Mucosa of stomach (tissue), 1 donor: ENCODE measurements around the gene SOD1.
"Not testable (repeated sequence)": the region's sequence is repeated elsewhere in the genome, so short reads cannot be mapped to it uniquely, and the experiment has no call there.

ENCODE experiments used
- H3K27me3 ChIP-seq: one replicate; pipeline ENCODE4 v1.7.0; 2013; ENCODE audit warnings: mild to moderate bottlenecking, low read length; ENCODE audit not compliant: control insufficient read depth, insufficient read depth
- H3K36me3 ChIP-seq: one replicate; pipeline ENCODE4 v1.7.0; 2013; ENCODE audit warnings: low read length; ENCODE audit not compliant: control insufficient read depth, insufficient read depth
- H3K4me1 ChIP-seq: one replicate; pipeline ENCODE4 v1.7.0; 2013; ENCODE audit warnings: mild to moderate bottlenecking, low read length; ENCODE audit not compliant: control insufficient read depth, insufficient read depth
- H3K4me3 ChIP-seq: one replicate; pipeline ENCODE4 v1.7.0; 2013; ENCODE audit warnings: low read length
- H3K9ac ChIP-seq: one replicate; pipeline ENCODE4 v1.7.0; 2013; ENCODE audit warnings: mild to moderate bottlenecking, low read length, moderate library complexity
- H3K9me3 ChIP-seq: one replicate; pipeline ENCODE4 v1.7.0; 2013; ENCODE audit warnings: mild to moderate bottlenecking, low read length, moderate library complexity; ENCODE audit not compliant: control insufficient read depth
- donor health status: Pancreatic carcinoma.

SOD1 gene

DNA sequence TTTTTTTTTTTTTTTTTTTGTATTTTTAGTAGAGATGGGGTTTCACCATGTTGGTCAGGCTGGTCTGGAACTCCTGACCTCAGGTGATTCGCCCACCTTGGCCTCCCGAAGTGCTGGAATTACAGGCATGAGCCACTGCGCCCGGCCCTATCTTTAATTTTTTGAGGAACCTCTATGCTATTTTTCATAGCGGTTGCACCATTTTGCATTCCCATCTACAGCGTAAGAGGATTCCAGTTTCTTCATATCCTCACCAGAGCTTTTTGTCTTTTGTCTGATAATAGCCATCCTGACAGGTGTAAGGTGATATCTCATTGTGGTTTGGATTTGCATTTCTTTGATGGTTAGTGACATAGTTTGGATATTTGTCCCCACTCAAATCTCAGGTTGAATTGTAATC lies 27.6 kb upstream of the SOD1 start:
- not testable (repeated sequence) for H3K9me3 ChIP-seq, H3K9ac ChIP-seq, H3K4me3 ChIP-seq, H3K36me3 ChIP-seq, H3K4me1 ChIP-seq, H3K27me3 ChIP-seq

DNA sequence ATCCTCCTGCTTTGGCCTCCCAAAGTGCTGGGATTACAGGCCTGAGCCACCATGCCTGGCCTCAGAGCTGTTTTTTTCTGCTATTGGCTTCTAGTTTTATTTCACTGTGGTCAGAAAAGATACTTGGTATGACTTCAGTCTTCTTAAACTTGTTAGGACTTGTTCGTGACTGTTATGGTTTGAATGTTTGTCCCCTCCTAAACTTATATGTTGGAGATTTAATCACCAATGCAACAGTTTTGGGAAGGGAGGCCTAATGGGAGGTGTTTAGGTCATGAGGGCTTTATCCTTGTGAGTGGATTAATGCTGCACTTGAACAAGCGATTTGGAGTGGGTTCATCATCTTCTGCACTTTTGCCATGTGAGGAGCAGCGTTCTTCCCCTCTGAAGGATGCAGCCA lies 24.5 kb upstream of the SOD1 start:
- Histone ChIP-seq H3K9me3 (no peaks in the 10 kb centered on the region), H3K27me3 (no peaks in the 10 kb centered on the region), H3K4me1 (peaks cover 4% of the 10 kb centered on the region), H3K4me3 (no peak overlapping the region), H3K36me3 (no peaks in the 10 kb centered on the region), H3K9ac (no peak overlapping the region)

DNA sequence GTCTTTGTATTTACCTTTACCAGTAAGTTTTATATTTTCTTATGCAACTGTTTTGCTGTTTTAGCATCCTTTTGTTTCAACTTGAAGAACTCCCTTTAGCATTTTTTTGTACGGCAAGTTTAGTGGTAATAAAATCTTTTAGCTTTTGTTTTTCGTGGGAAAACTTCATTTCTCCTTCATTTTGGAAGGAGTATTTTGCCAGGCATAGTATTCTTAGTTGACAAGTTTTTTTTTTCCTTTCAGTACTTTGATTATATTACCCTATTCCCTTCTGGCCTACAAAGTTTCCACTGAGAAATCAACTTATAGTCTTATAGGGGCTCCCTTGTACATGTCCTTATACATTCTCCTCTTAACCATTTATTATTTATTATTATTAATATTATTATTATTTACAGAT lies 22.6 kb upstream of the SOD1 start:
- Histone ChIP-seq H3K9ac (no peak overlapping the region), H3K36me3 (no peaks in the 10 kb centered on the region), H3K27me3 (no peaks in the 10 kb centered on the region), H3K9me3 (no peaks in the 10 kb centered on the region), H3K4me1 (no peaks in the 10 kb centered on the region), H3K4me3 (no peak overlapping the region)

- Histone ChIP-seq H3K9me3 (no peaks in the 10 kb centered on the region), H3K9ac (no peak overlapping the region), H3K27me3 (no peaks in the 10 kb centered on the region), H3K36me3 (no peaks in the 10 kb centered on the region), H3K4me3 (no peak overlapping the region), H3K4me1 (peaks cover 6% of the 10 kb centered on the region)
Observed at GRCh38 chr21:31641416-31641922, 18.0 kb upstream of the SOD1 start.

GRCh38 chr21:31644643-31645042 lies 14.8 kb upstream of the SOD1 start:
- H3K27me3 ChIP-seq, result no peaks in the 10 kb centered on the region
- H3K36me3 ChIP-seq, result no peaks in the 10 kb centered on the region
- H3K4me3 ChIP-seq, result no peak overlapping the region
- peaks cover 6% of the 10 kb centered on the region for H3K4me1 ChIP-seq
- no peak overlapping the region for H3K9ac ChIP-seq
- no peaks in the 10 kb centered on the region for H3K9me3 ChIP-seq

DNA sequence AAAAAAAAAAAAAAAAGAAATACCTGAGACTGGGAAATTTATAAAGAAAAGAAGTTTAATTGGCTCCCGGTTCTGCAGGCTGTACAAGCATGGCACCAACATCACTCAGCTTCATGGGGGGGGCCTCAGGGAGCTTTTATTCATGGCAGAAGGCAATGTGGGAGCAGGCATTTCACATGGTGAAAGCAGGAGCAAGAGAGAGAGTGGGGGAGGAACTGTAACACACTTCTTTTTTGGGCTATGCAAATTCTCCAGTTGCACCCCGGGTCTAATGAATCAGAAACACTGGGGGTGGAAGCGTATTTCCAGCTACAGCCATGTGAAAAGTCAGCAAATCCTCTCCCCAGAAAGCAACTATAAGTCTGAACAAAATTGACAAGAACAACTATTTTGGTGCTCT lies 11.8 kb upstream of the SOD1 start:
- H3K9ac ChIP-seq, result no peak overlapping the region
- no peaks in the 10 kb centered on the region for H3K27me3 ChIP-seq
- H3K9me3 ChIP-seq, result no peaks in the 10 kb centered on the region
- no peak overlapping the region for H3K4me3 ChIP-seq
- no peaks in the 10 kb centered on the region for H3K36me3 ChIP-seq
- peaks cover 6% of the 10 kb centered on the region for H3K4me1 ChIP-seq

DNA sequence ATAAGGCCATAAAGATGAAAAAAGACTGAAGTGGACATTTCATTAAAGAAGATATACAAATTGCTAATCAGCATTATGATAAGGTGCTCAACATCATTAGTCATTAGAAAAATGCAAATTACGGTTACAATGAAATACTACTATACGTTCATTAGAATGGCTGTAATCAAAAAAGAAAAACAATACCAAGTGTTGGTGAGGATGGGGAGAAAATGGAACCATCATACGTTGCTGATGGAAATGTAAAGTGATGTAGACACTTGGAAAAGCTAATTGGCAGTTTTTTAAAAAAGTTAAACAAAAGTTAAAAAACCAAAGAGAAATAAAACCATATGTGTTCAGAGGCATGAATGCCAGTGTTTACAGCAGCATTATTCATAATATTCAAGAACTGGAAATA lies 8.6 kb upstream of the SOD1 start:
- H3K27me3 ChIP-seq, result no peaks in the 10 kb centered on the region
- no peak overlapping the region for H3K9ac ChIP-seq
- H3K36me3 ChIP-seq, result no peaks in the 10 kb centered on the region
- no peaks in the 10 kb centered on the region for H3K9me3 ChIP-seq
- no peaks in the 10 kb centered on the region for H3K4me1 ChIP-seq
- H3K4me3 ChIP-seq, result no peak overlapping the region

GRCh38 chr21:31651491-31651890 lies 8.0 kb upstream of the SOD1 start:
- H3K4me1 ChIP-seq, H3K9ac ChIP-seq, H3K9me3 ChIP-seq, H3K4me3 ChIP-seq, H3K36me3 ChIP-seq, H3K27me3 ChIP-seq: not testable (repeated sequence)

DNA sequence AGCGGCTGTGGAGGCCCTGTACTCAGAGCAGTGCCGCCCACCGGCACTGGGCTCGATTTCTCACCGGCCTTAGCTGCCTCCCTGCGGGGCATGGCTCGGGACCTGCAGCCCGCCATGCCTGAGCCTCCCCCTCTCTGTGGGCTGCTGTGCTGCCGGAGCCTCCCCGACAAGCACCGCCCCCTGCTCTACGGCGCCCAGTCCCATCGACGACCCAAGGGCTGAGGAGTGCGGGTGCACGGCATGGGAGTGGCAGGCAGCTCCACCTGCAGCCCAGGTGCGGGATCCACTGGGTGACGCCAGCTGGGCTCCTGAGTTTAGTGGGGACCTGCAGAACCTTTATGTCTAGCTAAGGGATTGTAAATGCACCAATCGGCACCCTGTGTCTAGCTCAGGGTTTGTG lies 5.2 kb upstream of the SOD1 start:
- Histone ChIP-seq H3K9me3 (no peaks in the 10 kb centered on the region), H3K4me1 (peaks cover 8% of the 10 kb centered on the region), H3K4me3 (no peak overlapping the region), H3K9ac (no peak overlapping the region), H3K36me3 (no peaks in the 10 kb centered on the region), H3K27me3 (no peaks in the 10 kb centered on the region)

DNA sequence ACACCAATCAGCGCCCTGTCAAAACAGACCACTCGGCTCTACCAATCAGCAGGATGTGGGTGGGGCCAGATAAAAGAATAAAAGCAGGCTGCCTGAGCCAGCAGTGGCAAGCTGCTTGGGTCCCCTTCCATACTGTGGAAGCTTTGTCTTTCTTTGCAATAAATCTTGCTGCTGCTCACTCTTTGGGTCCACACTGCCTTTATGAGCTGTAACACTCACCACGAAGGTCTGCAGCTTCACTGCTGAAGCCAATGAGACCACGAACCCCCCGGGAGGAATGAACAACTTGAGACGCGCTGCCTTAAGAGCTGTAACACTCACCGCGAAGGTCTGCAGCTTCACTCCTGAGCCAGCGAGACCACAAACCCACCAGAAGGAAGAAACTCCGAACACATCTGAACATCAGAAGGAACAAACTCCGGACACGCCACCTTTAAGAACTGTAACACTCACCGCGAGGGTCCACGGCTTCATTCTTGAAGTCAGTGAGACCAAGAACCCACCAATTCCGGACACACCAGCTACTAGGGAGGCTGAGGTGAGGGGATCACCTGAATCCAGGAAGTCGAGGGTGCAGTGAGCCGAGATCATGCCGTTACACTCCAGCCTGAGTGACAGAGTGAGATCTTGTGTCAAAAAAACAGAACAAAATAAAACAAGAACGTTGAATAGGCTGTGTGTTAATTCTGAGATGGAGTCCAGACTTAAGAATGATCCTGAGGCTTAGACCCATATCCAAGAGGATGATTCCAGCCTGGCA lies 4.5 kb upstream of the SOD1 start:
- not testable (repeated sequence) for H3K27me3 ChIP-seq, H3K9me3 ChIP-seq, H3K9ac ChIP-seq, H3K36me3 ChIP-seq, H3K4me1 ChIP-seq, H3K4me3 ChIP-seq

DNA sequence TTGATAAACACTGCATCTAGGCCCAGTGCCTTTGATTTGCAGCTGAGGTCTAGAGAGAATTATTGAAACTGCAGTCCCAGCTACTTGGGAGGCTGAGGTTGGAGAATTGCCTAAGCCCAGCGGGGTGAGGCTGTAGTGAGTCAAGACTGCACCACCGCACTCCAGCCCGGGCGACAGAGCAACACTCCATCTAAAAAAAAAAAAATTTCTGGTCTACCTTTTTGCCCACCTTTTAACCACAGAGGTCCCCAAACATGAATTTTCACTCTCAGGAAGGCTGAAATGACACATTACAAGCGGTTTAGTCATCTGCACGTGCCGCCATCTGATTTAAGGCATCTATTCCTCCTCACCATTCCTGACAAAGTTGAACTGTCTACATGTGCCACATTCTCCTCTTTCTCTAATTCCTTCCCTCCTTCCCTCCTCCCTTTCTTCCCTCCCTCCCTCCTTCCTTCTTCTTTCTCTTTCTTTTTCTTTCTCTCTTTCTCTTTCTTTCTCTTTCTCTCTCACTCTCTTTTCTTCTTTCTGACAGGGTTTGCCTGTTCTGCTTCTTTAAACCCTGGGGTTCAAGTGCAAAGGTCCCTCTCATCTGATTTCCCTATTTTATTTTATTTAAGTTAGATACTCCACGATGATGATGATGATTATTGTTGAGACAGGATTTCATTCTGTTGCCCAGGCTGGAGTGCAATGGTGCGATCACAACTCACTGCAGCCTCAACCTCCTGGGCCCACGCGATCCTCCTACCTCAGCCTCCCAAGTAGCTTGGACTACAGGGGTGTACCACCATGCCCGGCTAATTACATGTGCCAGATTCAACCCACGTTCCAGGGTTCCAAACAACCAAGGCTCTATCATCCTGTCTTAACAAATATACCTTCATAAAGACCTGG lies 3.0 kb upstream of the SOD1 start:
- Histone ChIP-seq H3K27me3 (no peaks in the 10 kb centered on the region), H3K36me3 (no peaks in the 10 kb centered on the region), H3K4me1 (peaks cover 8% of the 10 kb centered on the region), H3K9me3 (no peaks in the 10 kb centered on the region), H3K9ac (no peak overlapping the region), H3K4me3 (no peak overlapping the region)

- Histone ChIP-seq H3K9ac (no peak overlapping the region), H3K4me3 (no peak overlapping the region), H3K9me3 (no peaks in the 10 kb centered on the region), H3K27me3 (no peaks in the 10 kb centered on the region), H3K4me1 (peaks cover 8% of the 10 kb centered on the region), H3K36me3 (no peaks in the 10 kb centered on the region)
Observed at GRCh38 chr21:31658053-31658452, 1.4 kb upstream of the SOD1 start.
